K562 (cell line): ENCODE results near the gene RELL2. TPM values are rescaled to one million over a fixed set of nuclear protein-coding genes. Genes with fewer than 3 reads are reported as not detected.

Experiments
- ATF2 ChIP-seq: sonication (generic); formaldehyde crosslinking; IDR thresholded peaks from 2 replicates; pipeline ENCODE4 v1.8.1; 2022; ENCODE audit warnings: missing genetic modification reagents
- DNMT1 ChIP-seq: fragments of 450-650 bp; IDR thresholded peaks from 2 replicates; pipeline ENCODE4 v1.6.1; 2016; ENCODE audit warnings: antibody characterized with exemption, mild to moderate bottlenecking
- GTF3C2 ChIP-seq: IDR thresholded peaks from 3 replicates; pipeline ENCODE4 v1.6.1; 2011; ENCODE audit warnings: borderline replicate concordance, mild to moderate bottlenecking, moderate library complexity; ENCODE audit not compliant: insufficient read length; ENCODE audit errors: extremely low read depth
- KAT2B ChIP-seq: IDR thresholded peaks from one replicate; pipeline ENCODE4 v1.6.1; 2012; ENCODE audit warnings: low read depth, mild to moderate bottlenecking, control low read depth, inconsistent platforms, low read length, moderate library complexity
- KLF1 ChIP-seq: fragments of 450-650 bp; IDR thresholded peaks from 2 replicates; pipeline ENCODE4 v1.6.1; 2016; ENCODE audit warnings: missing genetic modification characterization, missing compliant biosample characterization
- MAZ ChIP-seq, 2 experiments: fragments of 450-650 bp in 1 of 2; sonication (generic) in 1 of 2; formaldehyde crosslinking; IDR thresholded peaks in 1 of 2; conservative IDR thresholded peaks in 1 of 2; 2 replicates each; pipeline versions ENCODE4 v1.4.0 to v1.5.0; 2020; ENCODE audit warnings: mild to moderate bottlenecking in 1 of 2, missing genetic modification reagents in 1 of 2
- MYNN ChIP-seq, 2 experiments: sonication (generic); formaldehyde crosslinking in 1 of 2; IDR thresholded peaks; 2 replicates each; pipeline versions ENCODE4 v1.5.0 to v1.6.1; 2016 to 2020; ENCODE audit warnings: antibody characterized with exemption in 1 of 2, missing genetic modification reagents in 1 of 2
- RBM17 ChIP-seq: fragments of 200-400 bp; formaldehyde crosslinking; IDR thresholded peaks from 2 replicates; pipeline ENCODE4 v1.6.1; 2017; ENCODE audit warnings: low read depth, mild to moderate bottlenecking, low read length, borderline replicate concordance
- RBM39 ChIP-seq: fragments of 200-400 bp; formaldehyde crosslinking; optimal IDR thresholded peaks from 2 replicates; pipeline ENCODE3; 2018; ENCODE audit warnings: low read depth, low read length
- RCOR1 ChIP-seq, 2 experiments: IDR thresholded peaks; 2 replicates each; pipeline ENCODE4 v1.6.1; 2012; ENCODE audit warnings: low read depth in 2 of 2, low read length in 2 of 2, borderline replicate concordance in 1 of 2, improper control_type of control experiment in 1 of 2
- SAP30 ChIP-seq: fragments of 200-600 bp; sonication (generic); IDR thresholded peaks from 2 replicates; pipeline ENCODE4 v1.6.1; 2012; ENCODE audit warnings: borderline replicate concordance, low read depth, mild to moderate bottlenecking, moderate library complexity, low read length, control low read depth, inconsistent platforms; ENCODE audit not compliant: insufficient read depth, poor library complexity, severe bottlenecking
- TAF1 ChIP-seq: IDR thresholded peaks from 2 replicates; pipeline ENCODE4 v1.6.1; 2011; ENCODE audit warnings: mild to moderate bottlenecking, low read length, moderate library complexity; ENCODE audit not compliant: insufficient read depth, control insufficient read depth, severe bottlenecking; ENCODE audit errors: extremely low read depth
- ZNF174 ChIP-seq: fragments of 250-450 bp; sonication (Bioruptor Pico); IDR thresholded peaks from 2 replicates; pipeline ENCODE4 v1.4.0; 2020; ENCODE audit warnings: mild to moderate bottlenecking
- ZNF212 ChIP-seq: fragments of 450-650 bp; formaldehyde crosslinking; IDR thresholded peaks from 2 replicates; pipeline ENCODE4 v1.4.0; 2020; ENCODE audit warnings: mild to moderate bottlenecking
- ZNF57 ChIP-seq: fragments of 450-650 bp; formaldehyde crosslinking; IDR thresholded peaks from 2 replicates; pipeline ENCODE4 v1.4.0; 2020; ENCODE audit warnings: mild to moderate bottlenecking, moderate library complexity
- ZZZ3 ChIP-seq: fragments of 450-650 bp; IDR thresholded peaks from 2 replicates; pipeline ENCODE4 v1.6.1; 2016; ENCODE audit warnings: antibody characterized with exemption, mild to moderate bottlenecking, moderate library complexity
- polyA plus RNA-seq, 8 experiments: library from polyadenylated mRNA; depleted of rRNA in 4 of 8; stranded (reverse) in 5 of 8; unstranded in 3 of 8; fragments of >200 nt; fragmentation: Nextera tagmentation in 2 of 8; fragmentation: Illumina TruSeq in 1 of 8; extraction: Ambion mirVana in 2 of 8; extraction: Trizol in 1 of 8; gene quantifications; 2 replicates each; pipeline versions ENCODE4 v1.2.1 to v1.2.3, GENCODE V29; 2011 to 2014; ENCODE audit warnings: inconsistent platforms in 1 of 8, missing spikeins in 1 of 8
- total RNA-seq, 7 experiments: library from RNA; depleted of rRNA in 6 of 7; stranded (reverse); fragments of >200 nt in 6 of 7; fragmentation: Illumina TruSeq in 2 of 7; extraction: Trizol in 2 of 7; gene quantifications; 2 replicates each; pipeline versions ENCODE4 v1.2.1 to v1.2.3, GENCODE V29; 2011 to 2021; ENCODE audit warnings: low replicate concordance in 1 of 7
- TF ChIP-seq, protein P1 (sequence below): fragments of 250-450 bp; sonication (Bioruptor Pico); IDR thresholded peaks from 2 replicates; pipeline ENCODE4 v1.5.0; 2021; ENCODE audit warnings: mild to moderate bottlenecking, borderline replicate concordance
- TF ChIP-seq, protein P2 (sequence below), 2 experiments: fragments of 450-650 bp; IDR thresholded peaks; 2 replicates each; pipeline ENCODE4 v1.6.1; 2016

Gene RELL2
- total and polyA plus RNA-seq, 9 of the 15 experiments (the other 6 are each of a cell fraction or from before 2014, with no cell fraction given) = 0.06 to 36.0 (median 14.3) TPM

- TF ChIP-seq SAP30 (peak; percentile 50), MAZ (CRISPR knock-in tag; conservative IDR thresholded peaks at IDR 0.05 in 1 of 2, IDR thresholded peaks at IDR 0.05 in 1 of 2) (peak in 1 of 2 experiments; percentile 57; a peak in 2 of 4 replicates), RBM17 (no peak), RCOR1 (IDR thresholded peaks at IDR 0.05; ENCODE audit: borderline replicate concordance in 1 of 2, low read depth in 2 of 2, low read length in 2 of 2) (peak in 1 of 2 experiments; percentile 52; a peak in 1 of 4 replicates), GTF3C2 (no peak), ZNF212 (CRISPR knock-in tag) (no peak), RBM39 (no peak), ZZZ3 (no peak), KAT2B (no peak), KLF1 (tag) (no peak), ATF2 (no peak), TAF1 (peak; percentile 41), MYNN (IDR thresholded peaks at IDR 0.05) (no peak; the same call in 1 of the 2 replicates), MYNN (CRISPR knock-in tag; IDR thresholded peaks at IDR 0.05) (no peak), ZNF57 (CRISPR knock-in tag) (no peak), DNMT1 (no peak), ZNF174 (CRISPR knock-in tag) (no peak)
- TF ChIP-seq, protein P1, sequence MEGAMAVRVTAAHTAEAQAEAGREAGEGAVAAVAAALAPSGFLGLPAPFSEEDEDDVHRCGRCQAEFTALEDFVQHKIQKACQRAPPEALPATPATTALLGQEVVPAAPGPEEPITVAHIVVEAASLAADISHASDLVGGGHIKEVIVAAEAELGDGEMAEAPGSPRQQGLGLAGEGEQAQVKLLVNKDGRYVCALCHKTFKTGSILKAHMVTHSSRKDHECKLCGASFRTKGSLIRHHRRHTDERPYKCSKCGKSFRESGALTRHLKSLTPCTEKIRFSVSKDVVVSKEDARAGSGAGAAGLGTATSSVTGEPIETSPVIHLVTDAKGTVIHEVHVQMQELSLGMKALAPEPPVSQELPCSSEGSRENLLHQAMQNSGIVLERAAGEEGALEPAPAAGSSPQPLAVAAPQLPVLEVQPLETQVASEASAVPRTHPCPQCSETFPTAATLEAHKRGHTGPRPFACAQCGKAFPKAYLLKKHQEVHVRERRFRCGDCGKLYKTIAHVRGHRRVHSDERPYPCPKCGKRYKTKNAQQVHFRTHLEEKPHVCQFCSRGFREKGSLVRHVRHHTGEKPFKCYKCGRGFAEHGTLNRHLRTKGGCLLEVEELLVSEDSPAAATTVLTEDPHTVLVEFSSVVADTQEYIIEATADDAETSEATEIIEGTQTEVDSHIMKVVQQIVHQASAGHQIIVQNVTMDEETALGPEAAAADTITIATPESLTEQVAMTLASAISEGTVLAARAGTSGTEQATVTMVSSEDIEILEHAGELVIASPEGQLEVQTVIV = no peak
- TF ChIP-seq, protein P2, sequence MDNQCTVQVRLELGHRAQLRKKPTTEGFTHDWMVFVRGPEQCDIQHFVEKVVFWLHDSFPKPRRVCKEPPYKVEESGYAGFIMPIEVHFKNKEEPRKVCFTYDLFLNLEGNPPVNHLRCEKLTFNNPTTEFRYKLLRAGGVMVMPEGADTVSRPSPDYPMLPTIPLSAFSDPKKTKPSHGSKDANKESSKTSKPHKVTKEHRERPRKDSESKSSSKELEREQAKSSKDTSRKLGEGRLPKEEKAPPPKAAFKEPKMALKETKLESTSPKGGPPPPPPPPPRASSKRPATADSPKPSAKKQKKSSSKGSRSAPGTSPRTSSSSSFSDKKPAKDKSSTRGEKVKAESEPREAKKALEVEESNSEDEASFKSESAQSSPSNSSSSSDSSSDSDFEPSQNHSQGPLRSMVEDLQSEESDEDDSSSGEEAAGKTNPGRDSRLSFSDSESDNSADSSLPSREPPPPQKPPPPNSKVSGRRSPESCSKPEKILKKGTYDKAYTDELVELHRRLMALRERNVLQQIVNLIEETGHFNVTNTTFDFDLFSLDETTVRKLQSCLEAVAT (IDR thresholded peaks at IDR 0.05) = peak; percentile 68 to 82; a peak in 1 of 4 replicates
Observed at GRCh38 chr5:141618030-141618803, 18.6 kb upstream of the RELL2 start (continued).
